Neural progenitor cell (in vitro differentiated cells): ENCODE measurements around the gene POLR2C. TPM values are rescaled to one million over a fixed set of nuclear protein-coding genes. Genes with fewer than 3 reads are reported as not detected.

Experiments used
- DNase-seq: peaks from one replicate; pipeline ENCODE4 v3.0.0-alpha.2; 2016; ENCODE audit warnings: low spot score
- H2AFZ ChIP-seq: fragments of 200-600 bp; sonication (generic); replicated peaks from 2 replicates; pipeline ENCODE4 v1.6.1; 2016; ENCODE audit warnings: antibody characterized with exemption
- H3F3A ChIP-seq: fragments of 200-600 bp; sonication (generic); 2 replicates; pipeline ENCODE4 v1.6.1; 2016; ENCODE audit warnings: antibody characterized with exemption, low read depth
- H3K27ac ChIP-seq: fragments of 200-600 bp; sonication (generic); 2 replicates; pipeline ENCODE4 v1.5.1; 2016; ENCODE audit warnings: mild to moderate bottlenecking
- H3K27me3 ChIP-seq: fragments of 200-600 bp; sonication (generic); 2 replicates; pipeline ENCODE4 v1.6.1; 2016; ENCODE audit warnings: mild to moderate bottlenecking, moderate library complexity
- H3K36me3 ChIP-seq: fragments of 200-600 bp; sonication (generic); 2 replicates; pipeline ENCODE4 v1.5.1; 2016
- H3K4me1 ChIP-seq: fragments of 200-600 bp; sonication (generic); 2 replicates; pipeline ENCODE4 v1.6.1; 2016; ENCODE audit warnings: mixed run types
- H3K4me2 ChIP-seq: fragments of 200-600 bp; sonication (generic); 2 replicates; pipeline ENCODE4 v1.6.1; 2016
- H3K4me3 ChIP-seq: fragments of 200-600 bp; sonication (generic); 2 replicates; pipeline ENCODE4 v1.5.1; 2016
- H3K79me2 ChIP-seq: fragments of 200-600 bp; sonication (generic); 2 replicates; pipeline ENCODE4 v1.6.1; 2016; ENCODE audit warnings: low read depth
- H3K9ac ChIP-seq: fragments of 200-600 bp; sonication (generic); 2 replicates; pipeline ENCODE4 v1.6.1; 2016
- H3K9me3 ChIP-seq: fragments of 200-600 bp; sonication (generic); 2 replicates; pipeline ENCODE4 v1.5.1; 2016; ENCODE audit warnings: low read depth
- H4K20me1 ChIP-seq: fragments of 200-600 bp; sonication (generic); 2 replicates; pipeline ENCODE4 v1.6.1; 2016; ENCODE audit warnings: low read depth
- H3K27ac Mint-ChIP-seq: 3 replicates; pipeline ENCODE4 v1.8.0; 2021; ENCODE audit warnings: mixed read lengths
- H3K27me3 Mint-ChIP-seq: 2 replicates; pipeline ENCODE4 v1.8.0; 2022; ENCODE audit warnings: low read depth, mild to moderate bottlenecking, inconsistent platforms, moderate library complexity, mixed read lengths; ENCODE audit not compliant: insufficient read depth
- H3K36me3 Mint-ChIP-seq: 3 replicates; pipeline ENCODE4 v1.8.0; 2021; ENCODE audit warnings: mixed read lengths
- H3K4me1 Mint-ChIP-seq: 3 replicates; pipeline ENCODE4 v1.8.0; 2021; ENCODE audit warnings: mixed read lengths
- H3K4me3 Mint-ChIP-seq: 3 replicates; pipeline ENCODE4 v1.8.0; 2021; ENCODE audit warnings: mild to moderate bottlenecking, moderate library complexity, mixed read lengths
- H3K9me3 Mint-ChIP-seq: 3 replicates; pipeline ENCODE4 v1.8.0; 2020; ENCODE audit warnings: mixed read lengths
- EZH2 ChIP-seq: fragments of 200-600 bp; sonication (generic); IDR thresholded peaks from 2 replicates; pipeline ENCODE4 v1.6.1; 2017; ENCODE audit warnings: antibody characterized with exemption, mild to moderate bottlenecking, moderate library complexity
- EZH2phosphoT487 ChIP-seq: fragments of 200-600 bp; sonication (generic); IDR thresholded peaks from 2 replicates; pipeline ENCODE4 v1.6.1; 2017; ENCODE audit warnings: antibody characterized with exemption
- total RNA-seq: library from RNA; depleted of rRNA; stranded (reverse); fragments of >200 nt; gene quantifications from 2 replicates; pipeline ENCODE4 v1.2.3, GENCODE V29; 2015; ENCODE audit warnings: low replicate concordance
- TF ChIP-seq, protein P1 (sequence below): fragments of 200-600 bp; sonication (generic); IDR thresholded peaks from 2 replicates; pipeline ENCODE4 v1.5.1; 2017; ENCODE audit warnings: antibody characterized with exemption, mild to moderate bottlenecking

The POLR2C gene
- total RNA-seq, 1 donor from 2014 or later, result 58.4 TPM

DNA sequence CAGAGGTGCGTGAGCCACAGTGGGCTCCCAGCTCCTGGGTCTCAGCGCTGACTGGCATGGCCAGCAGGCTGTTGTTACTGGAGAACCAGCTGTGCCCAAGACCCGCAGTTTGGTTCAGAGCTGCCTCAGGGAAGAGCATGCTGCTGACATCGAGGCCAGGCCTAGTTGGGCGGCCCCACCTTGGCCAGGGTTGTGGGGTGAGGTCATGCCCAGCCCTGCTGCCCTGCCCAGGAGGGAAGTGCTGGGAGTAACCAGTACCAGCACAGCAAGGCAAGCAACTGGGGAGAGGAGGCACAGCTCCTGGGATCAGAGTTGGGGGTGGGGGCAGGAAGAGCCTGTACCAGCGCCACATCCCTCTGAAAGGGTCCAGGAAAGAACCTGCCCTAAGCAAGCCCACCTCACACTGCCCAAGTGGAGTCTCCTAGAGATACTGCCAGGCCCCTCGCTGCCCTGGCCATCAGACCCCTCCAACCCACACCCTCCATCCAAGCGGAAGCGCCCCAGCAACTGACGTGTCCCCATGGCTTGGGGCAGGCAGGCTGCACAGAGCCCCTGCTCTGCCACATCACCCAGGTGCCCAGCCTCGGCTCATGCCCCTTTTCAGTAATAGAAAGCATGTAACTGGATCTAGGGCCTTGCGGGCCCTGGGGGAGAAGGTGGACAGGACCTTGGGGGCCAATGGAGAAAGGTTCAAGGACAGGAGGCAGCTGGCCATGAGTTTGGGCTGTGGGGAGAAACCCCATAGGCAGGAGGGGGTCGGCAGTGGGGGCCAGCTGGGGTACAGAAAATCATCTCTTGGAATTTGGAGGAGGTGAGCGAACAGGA is 22.8 kb downstream of the POLR2C start:
- TF ChIP-seq EZH2phosphoT487 (no peak), EZH2 (no peak)
- TF ChIP-seq, protein P1, sequence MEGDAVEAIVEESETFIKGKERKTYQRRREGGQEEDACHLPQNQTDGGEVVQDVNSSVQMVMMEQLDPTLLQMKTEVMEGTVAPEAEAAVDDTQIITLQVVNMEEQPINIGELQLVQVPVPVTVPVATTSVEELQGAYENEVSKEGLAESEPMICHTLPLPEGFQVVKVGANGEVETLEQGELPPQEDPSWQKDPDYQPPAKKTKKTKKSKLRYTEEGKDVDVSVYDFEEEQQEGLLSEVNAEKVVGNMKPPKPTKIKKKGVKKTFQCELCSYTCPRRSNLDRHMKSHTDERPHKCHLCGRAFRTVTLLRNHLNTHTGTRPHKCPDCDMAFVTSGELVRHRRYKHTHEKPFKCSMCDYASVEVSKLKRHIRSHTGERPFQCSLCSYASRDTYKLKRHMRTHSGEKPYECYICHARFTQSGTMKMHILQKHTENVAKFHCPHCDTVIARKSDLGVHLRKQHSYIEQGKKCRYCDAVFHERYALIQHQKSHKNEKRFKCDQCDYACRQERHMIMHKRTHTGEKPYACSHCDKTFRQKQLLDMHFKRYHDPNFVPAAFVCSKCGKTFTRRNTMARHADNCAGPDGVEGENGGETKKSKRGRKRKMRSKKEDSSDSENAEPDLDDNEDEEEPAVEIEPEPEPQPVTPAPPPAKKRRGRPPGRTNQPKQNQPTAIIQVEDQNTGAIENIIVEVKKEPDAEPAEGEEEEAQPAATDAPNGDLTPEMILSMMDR, result no peak
- Mint-ChIP-seq H3K4me1 (peaks cover 24% of the 10 kb centered on the region), H3K27me3 (peaks cover 14% of the 10 kb centered on the region), H3K27ac (peak overlapping the region; percentile 42), H3K9me3 (peaks cover 6% of the 10 kb centered on the region), H3K4me3 (peak overlapping the region; percentile 92), H3K36me3 (no peaks in the 10 kb centered on the region)
- no peak for DNase-seq
- Histone ChIP-seq H3K4me2 (peak overlapping the region; percentile 88), H2AFZ (no peak overlapping the region), H3K79me2 (no peaks in the 10 kb centered on the region), H3K9ac (no peak overlapping the region), H3K9me3 (no peaks in the 10 kb centered on the region), H3K27me3 (peaks cover 15% of the 10 kb centered on the region), H3F3A (no peaks in the 10 kb centered on the region), H4K20me1 (no peaks in the 10 kb centered on the region), H3K4me3 (peak overlapping the region; percentile 74), H3K4me1 (peaks cover 4% of the 10 kb centered on the region), H3K36me3 (no peaks in the 10 kb centered on the region), H3K27ac (no peak overlapping the region)

- Mint-ChIP-seq H3K4me1 (peaks cover 21% of the 10 kb centered on the region), H3K27ac (peak within 1 kb of the TSS; percentile 94), H3K36me3 (no peaks in the 10 kb centered on the region)
Observed at GRCh38 chr16:57485916-57486857, 23.7 kb downstream of the POLR2C start, which contains the start of gene DOK4. Gene DOK4, minus strand, starts transcription at chr16:57486493. Its CDS starts 6,986 bp downstream, at chr16:57479507.

More at GRCh38 chr16:57485916-57486857, 23.7 kb downstream of the POLR2C start, which contains the start of gene DOK4:
- Histone ChIP-seq H3K27me3 (peaks cover 15% of the 10 kb centered on the region), H3K27ac (no peak within 1 kb of the TSS), H3K9me3 (no peaks in the 10 kb centered on the region), H3K79me2 (no peaks in the 10 kb centered on the region), H3F3A (no peaks in the 10 kb centered on the region), H3K4me3 (peak within 1 kb of the TSS; percentile 74), H2AFZ (peak within 1 kb of the TSS; percentile 92), H3K4me2 (peak within 1 kb of the TSS; percentile 88), H4K20me1 (no peaks in the 10 kb centered on the region), H3K4me1 (no peaks in the 10 kb centered on the region), H3K9ac (no peak within 1 kb of the TSS), H3K36me3 (no peaks in the 10 kb centered on the region)
- no peak for TF ChIP-seq EZH2
- TF ChIP-seq, protein P1, result no peak
- no peak for TF ChIP-seq EZH2phosphoT487
- Mint-ChIP-seq H3K9me3 (peaks cover 6% of the 10 kb centered on the region), H3K27me3 (peaks cover 14% of the 10 kb centered on the region), H3K4me3 (peak within 1 kb of the TSS; percentile 92)
- peak; percentile 93 for DNase-seq
